Measurements from ENCODE around the gene AP1AR.

DNA sequence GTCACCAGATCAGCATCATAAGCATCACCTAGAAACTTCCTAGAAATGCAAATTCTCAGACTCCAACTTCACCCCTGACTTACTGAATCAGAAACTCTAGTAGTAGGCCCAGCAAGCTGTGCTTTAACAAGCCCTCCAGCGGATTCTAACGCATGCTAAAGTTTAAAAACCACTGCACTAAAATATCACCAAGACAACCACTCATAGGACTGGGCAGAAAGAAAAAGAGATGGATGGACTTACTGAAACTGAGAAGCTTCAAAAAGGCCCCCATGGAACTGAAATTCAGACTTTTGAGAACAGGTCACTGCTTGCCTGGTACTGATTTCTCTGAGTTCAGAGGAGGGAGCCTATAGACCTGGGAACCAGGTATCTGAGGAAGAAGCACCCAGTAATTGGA lies 46.3 kb upstream of the AP1AR start:
- TF ChIP-seq, protein P1, sequence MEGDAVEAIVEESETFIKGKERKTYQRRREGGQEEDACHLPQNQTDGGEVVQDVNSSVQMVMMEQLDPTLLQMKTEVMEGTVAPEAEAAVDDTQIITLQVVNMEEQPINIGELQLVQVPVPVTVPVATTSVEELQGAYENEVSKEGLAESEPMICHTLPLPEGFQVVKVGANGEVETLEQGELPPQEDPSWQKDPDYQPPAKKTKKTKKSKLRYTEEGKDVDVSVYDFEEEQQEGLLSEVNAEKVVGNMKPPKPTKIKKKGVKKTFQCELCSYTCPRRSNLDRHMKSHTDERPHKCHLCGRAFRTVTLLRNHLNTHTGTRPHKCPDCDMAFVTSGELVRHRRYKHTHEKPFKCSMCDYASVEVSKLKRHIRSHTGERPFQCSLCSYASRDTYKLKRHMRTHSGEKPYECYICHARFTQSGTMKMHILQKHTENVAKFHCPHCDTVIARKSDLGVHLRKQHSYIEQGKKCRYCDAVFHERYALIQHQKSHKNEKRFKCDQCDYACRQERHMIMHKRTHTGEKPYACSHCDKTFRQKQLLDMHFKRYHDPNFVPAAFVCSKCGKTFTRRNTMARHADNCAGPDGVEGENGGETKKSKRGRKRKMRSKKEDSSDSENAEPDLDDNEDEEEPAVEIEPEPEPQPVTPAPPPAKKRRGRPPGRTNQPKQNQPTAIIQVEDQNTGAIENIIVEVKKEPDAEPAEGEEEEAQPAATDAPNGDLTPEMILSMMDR (IDR thresholded peaks at IDR 0.05): no peak
- TF ChIP-seq POLR2AphosphoS5 (IDR thresholded peaks at IDR 0.05) (no peak), POLR2A (IDR thresholded peaks at IDR 0.05) (no peak)
